ENCODE measurements around the gene DNM3.

Gene DNM3

DNA sequence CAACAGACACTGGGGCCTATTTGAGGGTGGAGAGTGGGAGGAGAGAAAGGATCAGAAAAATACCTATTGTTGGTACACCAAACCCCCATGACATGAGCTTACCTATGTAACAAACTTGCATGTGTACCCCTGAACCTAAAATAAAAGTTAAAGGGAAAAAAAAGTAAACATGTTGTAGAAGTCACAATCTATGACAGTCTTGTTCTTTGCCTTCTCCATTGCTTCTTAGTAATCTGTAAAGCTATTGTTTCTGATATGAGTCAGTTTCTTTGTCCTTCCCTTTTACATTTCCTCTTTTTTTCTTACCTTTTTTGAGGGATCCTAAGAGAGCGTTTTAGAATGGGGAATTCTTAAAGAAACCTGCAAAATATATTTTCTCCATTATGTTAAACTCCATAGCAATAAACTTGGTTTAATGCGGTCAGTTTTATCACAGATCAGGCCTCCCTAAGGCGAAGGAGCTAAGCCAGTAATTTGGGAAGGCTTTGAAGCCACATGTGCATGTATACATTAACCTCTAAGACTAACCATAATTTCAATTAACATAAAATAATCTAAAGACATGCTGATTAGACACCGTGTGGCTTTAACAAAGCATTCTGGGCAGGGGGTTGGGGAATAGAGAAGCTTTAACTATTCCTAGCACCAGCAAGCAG lies 501.4 kb downstream of the DNM3 start:
- TF ChIP-seq, protein P1, sequence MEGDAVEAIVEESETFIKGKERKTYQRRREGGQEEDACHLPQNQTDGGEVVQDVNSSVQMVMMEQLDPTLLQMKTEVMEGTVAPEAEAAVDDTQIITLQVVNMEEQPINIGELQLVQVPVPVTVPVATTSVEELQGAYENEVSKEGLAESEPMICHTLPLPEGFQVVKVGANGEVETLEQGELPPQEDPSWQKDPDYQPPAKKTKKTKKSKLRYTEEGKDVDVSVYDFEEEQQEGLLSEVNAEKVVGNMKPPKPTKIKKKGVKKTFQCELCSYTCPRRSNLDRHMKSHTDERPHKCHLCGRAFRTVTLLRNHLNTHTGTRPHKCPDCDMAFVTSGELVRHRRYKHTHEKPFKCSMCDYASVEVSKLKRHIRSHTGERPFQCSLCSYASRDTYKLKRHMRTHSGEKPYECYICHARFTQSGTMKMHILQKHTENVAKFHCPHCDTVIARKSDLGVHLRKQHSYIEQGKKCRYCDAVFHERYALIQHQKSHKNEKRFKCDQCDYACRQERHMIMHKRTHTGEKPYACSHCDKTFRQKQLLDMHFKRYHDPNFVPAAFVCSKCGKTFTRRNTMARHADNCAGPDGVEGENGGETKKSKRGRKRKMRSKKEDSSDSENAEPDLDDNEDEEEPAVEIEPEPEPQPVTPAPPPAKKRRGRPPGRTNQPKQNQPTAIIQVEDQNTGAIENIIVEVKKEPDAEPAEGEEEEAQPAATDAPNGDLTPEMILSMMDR (conservative IDR thresholded peaks at IDR 0.05; ENCODE audit: low read depth, low read length), result no peak
- DNase-seq (ENCODE audit: low read depth), result no peak

DNA sequence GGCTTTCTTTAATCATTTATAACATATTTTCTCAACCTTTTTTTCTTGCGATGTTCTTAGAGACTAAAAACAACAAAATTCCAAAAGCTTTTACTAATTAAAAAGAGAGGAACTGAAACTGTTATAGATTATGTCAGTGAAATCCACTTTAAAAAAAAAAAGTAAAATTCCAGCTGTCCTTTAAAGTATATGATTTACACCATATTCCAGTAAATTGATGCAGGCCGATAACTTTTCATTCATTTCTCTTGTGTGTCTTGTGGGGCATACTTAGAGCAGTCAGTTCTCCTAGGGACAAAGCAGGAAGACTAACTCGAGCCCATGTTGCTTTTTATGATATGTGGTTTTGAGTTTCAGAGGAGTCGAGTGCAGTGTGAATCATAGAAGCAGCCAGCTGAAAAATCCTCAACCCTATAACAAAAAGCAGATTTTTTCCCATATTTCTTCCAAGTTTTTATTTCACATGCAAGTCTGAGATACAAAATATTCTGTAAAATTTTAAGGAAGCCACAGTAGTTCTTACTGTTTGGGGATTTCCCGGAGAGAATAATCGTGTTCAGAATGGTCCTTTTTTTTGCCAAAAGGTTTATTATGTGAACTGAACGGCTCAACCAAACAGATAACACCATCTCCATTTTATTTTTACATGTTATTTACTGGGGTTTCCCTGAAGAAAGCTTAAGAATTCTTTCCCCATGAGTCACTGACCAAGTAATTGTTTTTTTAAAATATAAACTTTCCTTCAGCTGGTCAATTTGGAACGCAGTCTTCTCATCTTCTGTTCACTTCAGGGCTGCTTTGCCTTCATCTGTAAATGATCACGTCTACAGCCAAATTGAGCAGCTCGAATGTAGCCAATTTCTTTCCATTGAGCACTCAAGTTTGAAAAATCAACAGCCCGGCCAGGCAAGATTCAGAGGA lies 502.2 kb downstream of the DNM3 start:
- TF ChIP-seq, protein P1 (conservative IDR thresholded peaks at IDR 0.05; ENCODE audit: low read depth, low read length), result no peak
- DNase-seq (ENCODE audit: low read depth), result no peak

More for the DNA sequence above, 501.4 kb downstream of the DNM3 start:
- no peak overlapping the region for H3K4me3 ChIP-seq (ENCODE audit: low read length)

DNA sequence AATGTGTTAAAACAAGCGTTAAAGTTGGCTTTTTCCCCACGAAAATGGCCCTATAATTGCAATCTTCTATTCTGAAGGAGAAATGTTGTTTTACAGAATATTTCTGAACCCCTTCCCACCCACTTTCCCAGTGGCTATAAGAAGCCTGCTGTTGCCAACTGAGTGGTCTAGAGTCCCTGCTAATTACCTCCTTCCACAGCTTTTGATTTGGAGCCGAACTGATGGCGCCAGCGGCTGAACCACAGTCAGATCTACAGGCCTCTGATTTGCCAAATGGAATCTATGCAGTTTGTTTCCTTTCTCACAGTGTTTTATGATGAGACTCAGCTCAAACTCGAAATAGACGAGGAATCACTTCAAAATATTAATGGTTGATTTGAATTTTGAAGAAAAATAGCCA lies 503.1 kb downstream of the DNM3 start:
- DNase-seq (ENCODE audit: low read depth), result no peak
- no peak overlapping the region for H3K4me3 ChIP-seq (ENCODE audit: low read length)
- TF ChIP-seq, protein P1 (conservative IDR thresholded peaks at IDR 0.05; ENCODE audit: low read depth, low read length), result no peak

More for the DNA sequence above, 502.2 kb downstream of the DNM3 start:
- H3K4me3 ChIP-seq (ENCODE audit: low read length), result peak overlapping the region; percentile 21

DNA sequence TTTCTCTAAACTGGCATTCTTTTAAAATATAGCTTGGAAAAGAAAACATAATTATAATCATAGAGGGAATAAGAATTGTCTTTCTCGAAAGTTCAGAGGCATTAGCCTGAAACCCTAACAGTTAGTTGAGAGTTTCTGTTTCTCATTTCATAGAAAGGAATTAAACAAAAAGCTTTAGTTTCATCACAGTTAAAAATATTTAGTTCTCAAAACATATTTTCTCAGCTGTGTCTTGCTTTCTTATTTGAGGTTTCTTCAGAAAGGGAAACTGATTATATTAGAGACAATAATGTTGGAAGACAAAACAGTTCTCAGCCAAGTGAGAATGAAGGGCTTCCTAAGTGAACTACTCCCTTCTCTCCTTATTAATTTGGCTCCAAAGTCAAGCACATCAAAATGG lies 503.8 kb downstream of the DNM3 start:
- no peak for DNase-seq (ENCODE audit: low read depth)
- H3K4me3 ChIP-seq (ENCODE audit: low read length), result no peak overlapping the region
- TF ChIP-seq, protein P1 (conservative IDR thresholded peaks at IDR 0.05; ENCODE audit: low read depth, low read length), result no peak

DNA sequence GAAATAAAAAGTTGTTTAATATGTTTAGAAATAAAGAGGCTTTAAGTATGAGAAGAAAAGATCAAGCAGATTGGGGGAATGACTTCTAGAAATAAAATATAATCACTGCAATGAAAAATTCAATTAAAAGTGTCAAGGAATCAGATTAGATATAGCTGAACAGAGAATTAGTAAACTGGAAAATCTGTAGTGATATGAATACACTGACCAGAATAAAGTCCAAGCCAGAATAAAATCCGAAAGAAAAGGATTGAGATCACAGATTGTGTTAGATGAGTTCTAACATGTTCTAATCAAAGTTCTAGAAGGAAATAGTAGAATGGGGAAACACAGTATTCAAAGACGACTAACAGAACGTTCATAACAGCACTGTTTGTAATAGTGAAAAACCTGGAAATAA lies 506.1 kb downstream of the DNM3 start:
- TF ChIP-seq, protein P1 (conservative IDR thresholded peaks at IDR 0.05; ENCODE audit: low read depth, low read length), result no peak
- H3K4me3 ChIP-seq (ENCODE audit: low read length), result no peak overlapping the region
- DNase-seq (ENCODE audit: low read depth), result no peak

DNA sequence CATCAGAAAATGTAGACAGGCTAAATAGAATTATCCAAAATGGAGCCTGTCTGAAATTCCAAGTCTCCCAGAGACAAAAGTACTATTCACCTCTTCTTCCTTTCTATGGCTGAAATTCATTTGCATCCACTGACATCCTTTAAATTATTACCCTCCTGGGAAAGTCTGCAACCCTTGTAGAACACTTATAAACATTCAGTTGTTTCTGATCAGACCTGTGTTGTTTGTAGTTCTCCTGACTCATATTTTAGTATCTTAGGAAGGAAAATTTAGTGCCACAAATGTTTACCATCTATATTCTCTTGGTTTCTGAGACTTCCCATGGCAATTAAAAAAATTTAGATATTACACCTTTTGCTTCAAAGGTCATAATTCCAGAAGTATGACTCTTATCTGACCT lies 509.6 kb downstream of the DNM3 start:
- no peak for DNase-seq (ENCODE audit: low read depth)
- TF ChIP-seq, protein P1 (conservative IDR thresholded peaks at IDR 0.05; ENCODE audit: low read depth, low read length), result no peak
- no peak overlapping the region for H3K4me3 ChIP-seq (ENCODE audit: low read length)
